ENCODE results near the gene ZNF394. TPM values are rescaled to one million over a fixed set of nuclear protein-coding genes. Genes with fewer than 3 reads are reported as not detected.
A peak's percentile ranks its signal among the peaks of the same experiment; 100 is the strongest.
"Not testable (repeated sequence)": the region's sequence is repeated elsewhere in the genome, so short reads cannot be mapped to it uniquely, and the experiment has no call there.

The ZNF394 gene
- total and polyA plus RNA-seq, 2 donors (not counting 1 experiment from before 2014, with no cell fraction given): 50.5 to 80.7 TPM

DNA sequence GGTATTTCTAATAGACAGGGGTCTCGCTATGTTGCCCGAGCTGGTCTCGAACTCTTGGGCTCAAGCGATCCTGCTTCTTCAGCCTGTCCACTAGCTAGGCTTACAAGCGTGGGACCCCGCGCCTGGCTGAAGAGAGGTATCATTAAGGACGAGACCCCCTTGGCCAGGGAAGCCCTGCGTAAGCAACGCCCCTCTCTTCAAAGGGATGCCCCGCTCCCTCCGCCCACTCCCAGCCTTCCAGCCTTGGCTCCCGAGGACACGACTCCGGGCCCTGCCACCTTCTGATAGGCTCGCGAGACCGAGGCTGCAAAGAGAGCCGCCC lies 4.2 kb upstream of the ZNF394 start:
- H3K27ac ChIP-seq (ENCODE audit: low read length in 2 of 2): peak overlapping the region; percentile 77 to 80
- peaks cover 44% of the 10 kb centered on the region for H3K79me2 ChIP-seq (ENCODE audit: control insufficient read depth, insufficient read depth, low read length)
- intact Hi-C loops (cut with micrococcal nuclease): loop anchor here (1.0 to 10.0 kb wide), 6 partner anchors 32 to 581 kb away; partner anchors contain the start of genes ATP5MF, BUD31, COPS6 and PDAP1
- 10% methylated on average over 19 of the region's 19 CpGs for WGBS (ENCODE audit: insufficient coverage)
- H3K27me3 ChIP-seq (replicated peaks in 1 of 4; ENCODE audit: control extremely low read depth in 1 of 4, control insufficient read depth in 3 of 4, insufficient read depth in 4 of 4, low read length in 3 of 4): no peaks in the 10 kb centered on the region
- no peaks in the 10 kb centered on the region for H3K9me3 ChIP-seq (ENCODE audit: control extremely low read depth in 1 of 3, control insufficient read depth in 2 of 3, insufficient read depth in 1 of 3, low read length in 2 of 3)
- Mint-ChIP-seq H3K27me3 (no peaks in the 10 kb centered on the region), H3K4me1 (peaks cover 36% of the 10 kb centered on the region), H3K4me3 (peak overlapping the region; percentile 96), H3K27ac (peak overlapping the region; percentile 98), H3K9me3 (ENCODE audit: insufficient read depth) (no peaks in the 10 kb centered on the region)
- H3K4me3 ChIP-seq (ENCODE audit: control extremely low read depth in 1 of 5, extremely low read depth in 1 of 5, insufficient read depth in 1 of 5, low read depth in 2 of 5, low read length in 4 of 5): peak overlapping the region; percentile 76 to 96 (median 93)
- no peak for DNase-seq
- H4K20me1 ChIP-seq (ENCODE audit: control insufficient read depth, insufficient read depth, low read length, poor library complexity, severe bottlenecking): peaks cover 6% of the 10 kb centered on the region
- H3K36me3 ChIP-seq (replicated peaks in 1 of 2; ENCODE audit: control extremely low read depth in 1 of 2, control insufficient read depth in 1 of 2, extremely low read depth in 1 of 2, insufficient read depth in 2 of 2, low read length in 1 of 2): no peaks in the 10 kb centered on the region
- H2AFZ ChIP-seq (ENCODE audit: insufficient read depth, low read depth, low read length, poor library complexity, severe bottlenecking): peak overlapping the region; percentile 91
- H3K4me2 ChIP-seq (replicated peaks; ENCODE audit: low read depth, low read length, poor library complexity, severe bottlenecking): peak overlapping the region; percentile 78
- TF ChIP-seq, protein P1, sequence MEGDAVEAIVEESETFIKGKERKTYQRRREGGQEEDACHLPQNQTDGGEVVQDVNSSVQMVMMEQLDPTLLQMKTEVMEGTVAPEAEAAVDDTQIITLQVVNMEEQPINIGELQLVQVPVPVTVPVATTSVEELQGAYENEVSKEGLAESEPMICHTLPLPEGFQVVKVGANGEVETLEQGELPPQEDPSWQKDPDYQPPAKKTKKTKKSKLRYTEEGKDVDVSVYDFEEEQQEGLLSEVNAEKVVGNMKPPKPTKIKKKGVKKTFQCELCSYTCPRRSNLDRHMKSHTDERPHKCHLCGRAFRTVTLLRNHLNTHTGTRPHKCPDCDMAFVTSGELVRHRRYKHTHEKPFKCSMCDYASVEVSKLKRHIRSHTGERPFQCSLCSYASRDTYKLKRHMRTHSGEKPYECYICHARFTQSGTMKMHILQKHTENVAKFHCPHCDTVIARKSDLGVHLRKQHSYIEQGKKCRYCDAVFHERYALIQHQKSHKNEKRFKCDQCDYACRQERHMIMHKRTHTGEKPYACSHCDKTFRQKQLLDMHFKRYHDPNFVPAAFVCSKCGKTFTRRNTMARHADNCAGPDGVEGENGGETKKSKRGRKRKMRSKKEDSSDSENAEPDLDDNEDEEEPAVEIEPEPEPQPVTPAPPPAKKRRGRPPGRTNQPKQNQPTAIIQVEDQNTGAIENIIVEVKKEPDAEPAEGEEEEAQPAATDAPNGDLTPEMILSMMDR (IDR thresholded peaks at IDR 0.05): no peak
- no peak for TF ChIP-seq EZH2 (IDR thresholded peaks at IDR 0.05; ENCODE audit: borderline replicate concordance, insufficient read depth, low read depth, low read length, poor library complexity, severe bottlenecking)
- H3K9ac ChIP-seq (ENCODE audit: low read length): peak overlapping the region; percentile 79
- CTCF ChIA-PET: interaction anchor here (0.6 to 1.5 kb wide), 5 partner anchors 45 to 139 kb away, joined by 3 to 4 read pairs (median 3); partner anchors contain the start of genes BUD31, FAM200A and ZSCAN25
- ATAC-seq (ENCODE audit: low read depth): no peak
- POLR2A ChIA-PET: interaction anchor here (0.6 to 2.7 kb wide), 9 partner anchors 25 to 124 kb away, joined by 3 to 33 read pairs (median 4); partner anchors contain the start of genes BUD31, FAM200A, PDAP1 and ZNF655
- H3K4me1 ChIP-seq (ENCODE audit: control insufficient read depth in 2 of 2, insufficient read depth in 2 of 2, low read length in 2 of 2): peaks cover 20 to 27% of the 10 kb centered on the region in 2 donors

GRCh38 chr7:99501236-99501635 lies 1.2 kb upstream of the ZNF394 start:
- H3K9me3 ChIP-seq (ENCODE audit: control extremely low read depth in 1 of 3, control insufficient read depth in 2 of 3, insufficient read depth in 1 of 3, low read length in 2 of 3); H3K27me3 Mint-ChIP-seq; H3K27ac ChIP-seq (ENCODE audit: low read length in 2 of 2); ATAC-seq (ENCODE audit: low read depth); H3K9ac ChIP-seq (ENCODE audit: low read length); H3K9me3 Mint-ChIP-seq (ENCODE audit: insufficient read depth); H3K4me2 ChIP-seq (replicated peaks; ENCODE audit: low read depth, low read length, poor library complexity, severe bottlenecking); H3K4me3 ChIP-seq (ENCODE audit: control extremely low read depth in 1 of 5, extremely low read depth in 1 of 5, insufficient read depth in 1 of 5, low read depth in 2 of 5, low read length in 4 of 5); CTCF ChIA-PET; H3K27me3 ChIP-seq (replicated peaks in 1 of 4; ENCODE audit: control extremely low read depth in 1 of 4, control insufficient read depth in 3 of 4, insufficient read depth in 4 of 4, low read length in 3 of 4); DNase-seq; H2AFZ ChIP-seq (ENCODE audit: insufficient read depth, low read depth, low read length, poor library complexity, severe bottlenecking): not testable (repeated sequence)
- peaks cover 31% of the 10 kb centered on the region for H4K20me1 ChIP-seq (ENCODE audit: control insufficient read depth, insufficient read depth, low read length, poor library complexity, severe bottlenecking)
- H3K79me2 ChIP-seq (ENCODE audit: control insufficient read depth, insufficient read depth, low read length): peaks cover 61% of the 10 kb centered on the region
- Mint-ChIP-seq H3K4me3 (peak overlapping the region; percentile 92), H3K4me1 (peaks cover 44% of the 10 kb centered on the region), H3K27ac (peak overlapping the region; percentile 59)
- intact Hi-C loops (cut with micrococcal nuclease): loop anchor here (10.0 kb wide), 1 partner anchor 584 kb away; the partner anchor contains the start of genes COPS6 and ZNF3
- peaks cover 31 to 37% of the 10 kb centered on the region in 2 donors for H3K4me1 ChIP-seq (ENCODE audit: control insufficient read depth in 2 of 2, insufficient read depth in 2 of 2, low read length in 2 of 2)
- POLR2A ChIA-PET: interaction anchor here (1.9 kb wide), 1 partner anchor 57 kb away, joined by 9 read pairs; the partner anchor contains the start of gene ZNF655
- WGBS (ENCODE audit: insufficient coverage): 100% methylated on average over 9 of the region's 12 CpGs
- H3K36me3 ChIP-seq (replicated peaks in 1 of 2; ENCODE audit: control extremely low read depth in 1 of 2, control insufficient read depth in 1 of 2, extremely low read depth in 1 of 2, insufficient read depth in 2 of 2, low read length in 1 of 2): peaks cover 0 to 11% of the 10 kb centered on the region in 2 experiments
